Ishikawa (cell line): ENCODE measurements around the gene HAUS7.

Source experiments
- CEBPB ChIP-seq: IDR thresholded peaks from 2 replicates; pipeline ENCODE4 v1.6.1; 2012
- CREB1 ChIP-seq: IDR thresholded peaks from 2 replicates; pipeline ENCODE4 v1.6.1; 2012; ENCODE audit warnings: low read depth
- EGR1 ChIP-seq: IDR thresholded peaks from 2 replicates; pipeline ENCODE4 v1.6.1; 2012
- EP300 ChIP-seq: IDR thresholded peaks from 2 replicates; pipeline ENCODE4 v1.6.1; 2012; ENCODE audit warnings: borderline replicate concordance
- FOXM1 ChIP-seq: IDR thresholded peaks from 2 replicates; pipeline ENCODE4 v1.6.1; 2012; ENCODE audit warnings: low read depth, borderline replicate concordance
- NFIC ChIP-seq: IDR thresholded peaks from 2 replicates; pipeline ENCODE4 v1.6.1; 2012
- RAD21 ChIP-seq: IDR thresholded peaks from 2 replicates; pipeline ENCODE4 v1.6.1; 2012; ENCODE audit warnings: low read depth
- REST ChIP-seq: IDR thresholded peaks from 2 replicates; pipeline ENCODE4 v1.6.1; 2012; ENCODE audit warnings: low read depth, mild to moderate bottlenecking
- TAF1 ChIP-seq: IDR thresholded peaks from 2 replicates; pipeline ENCODE4 v1.6.1; 2012; ENCODE audit warnings: low read depth, mild to moderate bottlenecking
- TCF12 ChIP-seq: IDR thresholded peaks from 2 replicates; pipeline ENCODE4 v1.6.1; 2012; ENCODE audit warnings: low read depth
- TEAD4 ChIP-seq: IDR thresholded peaks from 2 replicates; pipeline ENCODE4 v1.6.1; 2012
- YY1 ChIP-seq: IDR thresholded peaks from 2 replicates; pipeline ENCODE4 v1.6.1; 2012; ENCODE audit warnings: low read depth
- ZBTB7A ChIP-seq: IDR thresholded peaks from 2 replicates; pipeline ENCODE4 v1.6.1; 2012; ENCODE audit warnings: low read depth
- TF ChIP-seq, protein P1 (sequence below): IDR thresholded peaks from 2 replicates; pipeline ENCODE4 v1.6.1; 2012
- TF ChIP-seq, protein P2 (sequence below): IDR thresholded peaks from 2 replicates; pipeline ENCODE4 v1.6.1; 2012

Gene HAUS7

GRCh38 chrX:153505361-153505760, 35.0 kb upstream of the HAUS7 start:
- TF ChIP-seq TCF12 (no peak), REST (no peak), TEAD4 (no peak), EP300 (no peak), TAF1 (no peak), FOXM1 (no peak), YY1 (no peak), CEBPB (no peak), RAD21 (no peak), ZBTB7A (no peak), NFIC (no peak), EGR1 (no peak), CREB1 (no peak)
- TF ChIP-seq, protein P1, sequence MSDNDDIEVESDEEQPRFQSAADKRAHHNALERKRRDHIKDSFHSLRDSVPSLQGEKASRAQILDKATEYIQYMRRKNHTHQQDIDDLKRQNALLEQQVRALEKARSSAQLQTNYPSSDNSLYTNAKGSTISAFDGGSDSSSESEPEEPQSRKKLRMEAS, result no peak
- TF ChIP-seq, protein P2, sequence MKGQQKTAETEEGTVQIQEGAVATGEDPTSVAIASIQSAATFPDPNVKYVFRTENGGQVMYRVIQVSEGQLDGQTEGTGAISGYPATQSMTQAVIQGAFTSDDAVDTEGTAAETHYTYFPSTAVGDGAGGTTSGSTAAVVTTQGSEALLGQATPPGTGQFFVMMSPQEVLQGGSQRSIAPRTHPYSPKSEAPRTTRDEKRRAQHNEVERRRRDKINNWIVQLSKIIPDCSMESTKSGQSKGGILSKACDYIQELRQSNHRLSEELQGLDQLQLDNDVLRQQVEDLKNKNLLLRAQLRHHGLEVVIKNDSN, result no peak

GRCh38 chrX:153504445-153505016, 34.2 kb upstream of the HAUS7 start:
- no peak for TF ChIP-seq REST
- no peak for TF ChIP-seq EGR1
- TF ChIP-seq, protein P2, result no peak
- TF ChIP-seq NFIC, result no peak
- no peak for TF ChIP-seq TEAD4
- TF ChIP-seq CEBPB, result no peak
- TF ChIP-seq CREB1, result no peak
- TF ChIP-seq TCF12, result no peak
- no peak for TF ChIP-seq EP300
- TF ChIP-seq ZBTB7A, result no peak
- TF ChIP-seq YY1, result no peak
- TF ChIP-seq RAD21, result no peak

DNA sequence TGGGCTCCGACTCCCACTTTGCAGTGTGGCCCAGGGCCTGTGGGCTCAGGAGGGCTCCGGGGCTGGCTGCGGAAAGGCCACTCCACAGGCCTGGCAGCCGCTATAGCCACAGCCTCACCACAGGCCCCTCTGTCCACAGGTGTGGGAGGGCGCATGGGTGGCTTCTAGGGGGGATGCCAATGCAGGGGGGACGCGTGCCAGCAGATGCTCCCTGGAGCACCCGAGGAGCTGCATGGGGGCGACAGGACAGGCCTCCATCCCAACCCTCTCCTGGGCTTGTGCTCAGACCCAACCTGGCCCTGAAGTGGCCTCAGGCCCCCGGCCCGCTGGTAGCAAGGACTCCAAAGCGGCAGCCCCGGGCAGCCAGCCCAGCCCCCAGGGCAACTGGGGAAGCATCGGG, 32.4 kb upstream of the HAUS7 start:
- TF ChIP-seq NFIC (no peak), TCF12 (no peak), CREB1 (no peak), CEBPB (no peak), RAD21 (no peak)
- TF ChIP-seq, protein P2, result no peak
- TF ChIP-seq, protein P1, result no peak

GRCh38 chrX:153502131-153502530, 31.8 kb upstream of the HAUS7 start:
- TF ChIP-seq FOXM1 (no peak), TCF12 (no peak), CEBPB (no peak), EGR1 (no peak), ZBTB7A (no peak), RAD21 (no peak), TAF1 (no peak), YY1 (no peak), NFIC (no peak), CREB1 (no peak), TEAD4 (no peak), REST (no peak), EP300 (no peak)
- TF ChIP-seq, protein P2, result no peak
- TF ChIP-seq, protein P1, result no peak
